ENCODE results near the gene PINLYP. TPM values are rescaled to one million over a fixed set of nuclear protein-coding genes. Genes with fewer than 3 reads are reported as not detected.

PINLYP gene
- total and polyA plus RNA-seq, 2 of the 13 experiments (the other 11 are each of a cell fraction or from before 2014, with no cell fraction given), result 0.21 to 0.24 TPM

- TF ChIP-seq ELK4 (CRISPR knock-in tag; IDR thresholded peaks at IDR 0.05; ENCODE audit: borderline replicate concordance), result no peak
- TF ChIP-seq PITX1 (CRISPR knock-in tag; IDR thresholded peaks at IDR 0.05), result 0 out of 2 replicates have a peak, but pooled peaks have one; percentile 30
- TF ChIP-seq NR2F1 (CRISPR knock-in tag; IDR thresholded peaks at IDR 0.05), result no peak
- TF ChIP-seq ZNF20 (CRISPR knock-in tag; IDR thresholded peaks at IDR 0.05), result no peak
- 0 out of 2 replicates have a peak, but pooled peaks have one; percentile 62 for TF ChIP-seq BCL6 (CRISPR knock-in tag; IDR thresholded peaks at IDR 0.05)
- no peak for TF ChIP-seq LCORL (IDR thresholded peaks at IDR 0.05)
- peak; percentile 46; the same call in 1 of the 2 replicates for TF ChIP-seq LCORL (CRISPR knock-in tag; IDR thresholded peaks at IDR 0.05)
- TF ChIP-seq SMYD3 (CRISPR knock-in tag; IDR thresholded peaks at IDR 0.05), result no peak
- TF ChIP-seq CREB3 (CRISPR knock-in tag; IDR thresholded peaks at IDR 0.05), result no peak
- TF ChIP-seq ZGPAT (CRISPR knock-in tag; IDR thresholded peaks at IDR 0.05), result peak; percentile 73; the same call in 1 of the 2 replicates
- TF ChIP-seq ZNF121 (CRISPR knock-in tag; IDR thresholded peaks at IDR 0.05), result no peak
- no peak for TF ChIP-seq KLF15 (CRISPR knock-in tag; IDR thresholded peaks at IDR 0.05; ENCODE audit: borderline replicate concordance)
- TF ChIP-seq EEA1 (CRISPR knock-in tag; IDR thresholded peaks at IDR 0.05; ENCODE audit: borderline replicate concordance), result no peak; the same call in 1 of the 2 replicates
- peak; percentile 65; the same call in 1 of the 2 replicates for TF ChIP-seq YEATS2 (CRISPR knock-in tag; IDR thresholded peaks at IDR 0.05; ENCODE audit: borderline replicate concordance)
- peak; percentile 81; the same call in 1 of the 2 replicates for TF ChIP-seq ARID2 (CRISPR knock-in tag; IDR thresholded peaks at IDR 0.05; ENCODE audit: borderline replicate concordance)
- peak; percentile 71; the same call in 1 of the 2 replicates for TF ChIP-seq ARID4A (CRISPR knock-in tag; IDR thresholded peaks at IDR 0.05; ENCODE audit: borderline replicate concordance)
- peak; percentile 52; the same call in 1 of the 2 replicates for TF ChIP-seq MAZ (IDR thresholded peaks at IDR 0.05; ENCODE audit: borderline replicate concordance, low read depth, low read length)
- peak; percentile 85 for TF ChIP-seq MAZ (CRISPR knock-in tag; IDR thresholded peaks at IDR 0.05; ENCODE audit: low read depth)
- TF ChIP-seq ZKSCAN8 (CRISPR knock-in tag; IDR thresholded peaks at IDR 0.05; ENCODE audit: borderline replicate concordance), result peak; percentile 41; the same call in 1 of the 2 replicates
- peak; percentile 67; the same call in 1 of the 2 replicates for TF ChIP-seq ZNF724P (CRISPR knock-in tag; IDR thresholded peaks at IDR 0.05; ENCODE audit: borderline replicate concordance)
These were observed 48.4 kb upstream of the PINLYP start, which contains the start of gene ETHE1 (continued) for GRCh38 chr19:43526884-43527859.

Data from HepG2 (cell line).